ENCODE data around the gene EPS8L2. TPM values are rescaled to one million over a fixed set of nuclear protein-coding genes. Genes with fewer than 3 reads are reported as not detected.
A peak's percentile ranks its signal among the peaks of the same experiment; 100 is the strongest.

Gene EPS8L2
- total and polyA plus RNA-seq, 9 of the 15 experiments (the other 6 are each of a cell fraction or from before 2014, with no cell fraction given), result 0.75 to 17.0 (median 3.7) TPM

GRCh38 chr11:771617-772204 is 65.7 kb downstream of the EPS8L2 start:
- Histone ChIP-seq H3K4me2 (ENCODE audit: insufficient read depth, low read length) (no peak overlapping the region), H3K27ac (ENCODE audit: extremely low read depth, low read depth, low read length) (no peak overlapping the region), H3K79me2 (ENCODE audit: control insufficient read depth, insufficient read depth, low read length) (peaks cover 59% of the 10 kb centered on the region), H3K4me3 (no peak overlapping the region), H2AFZ (ENCODE audit: low read depth, low read length) (no peak overlapping the region), H3K9me3 (replicated peaks; ENCODE audit: control insufficient read depth, insufficient read depth, low read depth, low read length) (no peaks in the 10 kb centered on the region; the same call in 1 of the 2 replicates), H3K36me3 (ENCODE audit: control insufficient read depth, insufficient read depth, low read length) (peaks cover 72% of the 10 kb centered on the region), H3K9ac (ENCODE audit: insufficient read depth in 1 of 2, low read depth in 2 of 2, low read length in 2 of 2) (peak overlapping the region in 1 of 2 experiments; percentile 71; a peak in 2 of 4 replicates), H3K9me1 (ENCODE audit: control insufficient read depth, insufficient read depth, low read length) (peaks cover 6% of the 10 kb centered on the region), H3K27me3 (ENCODE audit: control insufficient read depth in 2 of 2, insufficient read depth in 2 of 2, low read length in 2 of 2) (no peaks in the 10 kb centered on the region), H4K20me1 (replicated peaks; ENCODE audit: control insufficient read depth, insufficient read depth, low read length) (peaks cover 28% of the 10 kb centered on the region), H3K4me1 (replicated peaks in 1 of 2; ENCODE audit: control insufficient read depth in 2 of 2, insufficient read depth in 2 of 2, low read length in 2 of 2) (peaks cover 9 to 71% of the 10 kb centered on the region in 2 experiments; a peak in 3 of 5 replicates)
- 98% methylated on average over 11 of the region's 15 CpGs for WGBS (ENCODE audit: insufficient coverage, low coverage, missing lambda C conversion rate)
- TF ChIP-seq ZBTB49 (CRISPR knock-in tag; IDR thresholded peaks at IDR 0.05; ENCODE audit: borderline replicate concordance) (no peak), RBFOX2 (IDR thresholded peaks at IDR 0.05; ENCODE audit: low read depth, low read length) (peak; percentile 36; the same call in 1 of the 2 replicates)
- POLR2A ChIA-PET, result interaction anchor here (0.9 kb wide), 1 partner anchor 8 kb away, joined by 3 read pairs; no protein-coding TSS in a partner anchor
- no peak for DNase-seq (ENCODE audit: extremely low read depth in 1 of 4, low spot score in 3 of 4)
- BruUV-seq (replicated peaks), result no TSS peak
- no peak for ATAC-seq
- intact Hi-C loops (cut with micrococcal nuclease) (no loop called here), in situ Hi-C loops (cut with MboI) (no loop called here)
- CTCF ChIA-PET (ENCODE audit: low intra/inter-chr PET ratio), result no interaction called here
- no peak for FAIRE-seq
